ENCODE data around the gene LRP6. TPM values are rescaled to one million over a fixed set of nuclear protein-coding genes. Genes with fewer than 3 reads are reported as not detected.

The LRP6 gene
- total and polyA plus RNA-seq, 10 of the 15 experiments (the other 5 are each of a cell fraction or from before 2014, with no cell fraction given): 1.5 to 14.9 (median 6.1) TPM

DNA sequence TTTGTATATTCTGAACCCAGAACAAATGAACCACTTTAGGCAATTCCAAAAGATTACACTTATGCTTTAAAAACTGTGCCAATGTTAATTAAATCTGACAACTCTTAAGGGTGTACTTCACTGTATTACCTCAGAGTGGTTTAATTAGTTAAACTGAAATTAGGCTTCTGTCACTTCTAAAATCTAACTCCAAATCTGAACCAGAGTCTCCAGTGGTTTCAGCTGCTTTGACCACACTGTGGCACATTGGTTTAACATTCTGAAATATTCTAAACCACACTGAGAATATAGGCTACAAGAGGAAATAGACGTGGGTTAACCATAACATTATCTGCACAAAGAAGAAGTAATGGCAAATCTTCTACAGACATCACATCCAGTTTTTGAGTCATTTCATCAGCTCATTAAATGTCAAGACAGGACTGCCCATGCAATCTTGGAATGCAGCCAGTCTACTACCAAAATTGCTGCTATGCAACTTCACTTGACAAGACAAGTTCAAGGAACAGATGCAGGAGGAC is 94.8 kb downstream of the LRP6 start (continued):
- TF ChIP-seq, protein P1, sequence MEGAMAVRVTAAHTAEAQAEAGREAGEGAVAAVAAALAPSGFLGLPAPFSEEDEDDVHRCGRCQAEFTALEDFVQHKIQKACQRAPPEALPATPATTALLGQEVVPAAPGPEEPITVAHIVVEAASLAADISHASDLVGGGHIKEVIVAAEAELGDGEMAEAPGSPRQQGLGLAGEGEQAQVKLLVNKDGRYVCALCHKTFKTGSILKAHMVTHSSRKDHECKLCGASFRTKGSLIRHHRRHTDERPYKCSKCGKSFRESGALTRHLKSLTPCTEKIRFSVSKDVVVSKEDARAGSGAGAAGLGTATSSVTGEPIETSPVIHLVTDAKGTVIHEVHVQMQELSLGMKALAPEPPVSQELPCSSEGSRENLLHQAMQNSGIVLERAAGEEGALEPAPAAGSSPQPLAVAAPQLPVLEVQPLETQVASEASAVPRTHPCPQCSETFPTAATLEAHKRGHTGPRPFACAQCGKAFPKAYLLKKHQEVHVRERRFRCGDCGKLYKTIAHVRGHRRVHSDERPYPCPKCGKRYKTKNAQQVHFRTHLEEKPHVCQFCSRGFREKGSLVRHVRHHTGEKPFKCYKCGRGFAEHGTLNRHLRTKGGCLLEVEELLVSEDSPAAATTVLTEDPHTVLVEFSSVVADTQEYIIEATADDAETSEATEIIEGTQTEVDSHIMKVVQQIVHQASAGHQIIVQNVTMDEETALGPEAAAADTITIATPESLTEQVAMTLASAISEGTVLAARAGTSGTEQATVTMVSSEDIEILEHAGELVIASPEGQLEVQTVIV (IDR thresholded peaks at IDR 0.05; ENCODE audit: borderline replicate concordance, partially characterized antibody): no peak
- TF ChIP-seq DPF2 (IDR thresholded peaks at IDR 0.05) (peak; percentile 89), NRF1 (conservative IDR thresholded peaks at IDR 0.05; ENCODE audit: low read depth, low read length) (no peak), EZH2 (IDR thresholded peaks at IDR 0.05; ENCODE audit: borderline replicate concordance, control insufficient read depth, low read depth, low read length) (0 out of 2 replicates have a peak, but pooled peaks have one; percentile 86), PML (IDR thresholded peaks at IDR 0.05; ENCODE audit: low read length) (no peak), MTA3 (IDR thresholded peaks at IDR 0.05; ENCODE audit: borderline replicate concordance, low read length) (peak; percentile 84; the same call in 1 of the 2 replicates)

DNA sequence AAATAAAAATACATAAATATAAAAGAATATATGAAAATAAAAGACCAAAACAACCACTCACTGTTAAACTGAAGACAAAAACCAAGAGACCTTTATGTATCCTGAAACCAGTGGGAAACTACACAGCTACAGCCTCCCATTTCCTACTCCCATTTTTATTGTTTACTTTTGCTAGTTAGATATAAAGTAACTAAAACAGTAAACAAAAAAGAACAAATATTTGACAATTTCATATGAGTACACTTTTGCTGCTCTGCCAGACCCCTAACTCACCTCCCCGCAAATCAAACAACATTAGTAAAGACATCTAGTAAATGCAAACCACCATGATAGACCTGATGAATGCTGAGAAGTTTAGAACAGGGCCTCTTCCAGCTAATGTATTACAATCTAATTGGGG is 99.0 kb downstream of the LRP6 start:
- CTCF ChIA-PET: interaction anchor here (1.1 to 2.0 kb wide), 2 partner anchors 45 to 86 kb away, joined by 3 to 4 read pairs; no protein-coding TSS in a partner anchor
- DNase-seq (ENCODE audit: low read depth, low spot score) (no peak), ATAC-seq (no peak), FAIRE-seq (no peak)
- Histone ChIP-seq H3K27ac (ENCODE audit: control insufficient read depth, insufficient read depth) (no peak overlapping the region), H3K79me2 (ENCODE audit: control insufficient read depth, insufficient read depth, low read length) (no peaks in the 10 kb centered on the region), H3K36me3 (ENCODE audit: control insufficient read depth in 2 of 2, insufficient read depth in 2 of 2, low read length in 1 of 2) (no peaks in the 10 kb centered on the region), H3K27me3 (replicated peaks in 1 of 2; ENCODE audit: control insufficient read depth in 2 of 2, insufficient read depth in 2 of 2, low read length in 1 of 2) (no peaks in the 10 kb centered on the region), H3K4me3 (no peak overlapping the region), H3K4me1 (ENCODE audit: control insufficient read depth, insufficient read depth, low read length) (peaks cover 10% of the 10 kb centered on the region), H3K4me2 (ENCODE audit: control insufficient read depth, insufficient read depth) (no peak overlapping the region), H3K9me3 (replicated peaks; ENCODE audit: control insufficient read depth, insufficient read depth, low read length) (no peaks in the 10 kb centered on the region), H3K9ac (ENCODE audit: control insufficient read depth, insufficient read depth, low read length) (no peak overlapping the region), H4K20me1 (ENCODE audit: control insufficient read depth, insufficient read depth) (no peaks in the 10 kb centered on the region), H2AFZ (ENCODE audit: control insufficient read depth, low read depth, low read length) (no peak overlapping the region)
- POLR2A ChIA-PET: no interaction called here
- in situ Hi-C loops (cut with MboI) (no loop called here), intact Hi-C loops (cut with micrococcal nuclease; ENCODE audit: unreplicated experiment) (no loop called here)
- SMC1A ChIA-PET (ENCODE audit: uncharacterized antibody, unreplicated experiment): interaction anchor here (0.8 to 1.4 kb wide), 2 partner anchors 74 to 163 kb away, joined by 3 read pairs; no protein-coding TSS in a partner anchor
- no TSS peak for BruUV-seq (replicated peaks)
- RAD21 ChIA-PET (ENCODE audit: unreplicated experiment): no interaction called here
- WGBS (ENCODE audit: insufficient coverage, insufficient replicate concordance, low lambda C conversion rate, missing lambda C conversion rate): 100% methylated on average over 1 of the region's 1 CpG
- no peak for TF ChIP-seq SMC3 (IDR thresholded peaks at IDR 0.05; ENCODE audit: borderline replicate concordance, low read length)
- TF ChIP-seq, protein P2, sequence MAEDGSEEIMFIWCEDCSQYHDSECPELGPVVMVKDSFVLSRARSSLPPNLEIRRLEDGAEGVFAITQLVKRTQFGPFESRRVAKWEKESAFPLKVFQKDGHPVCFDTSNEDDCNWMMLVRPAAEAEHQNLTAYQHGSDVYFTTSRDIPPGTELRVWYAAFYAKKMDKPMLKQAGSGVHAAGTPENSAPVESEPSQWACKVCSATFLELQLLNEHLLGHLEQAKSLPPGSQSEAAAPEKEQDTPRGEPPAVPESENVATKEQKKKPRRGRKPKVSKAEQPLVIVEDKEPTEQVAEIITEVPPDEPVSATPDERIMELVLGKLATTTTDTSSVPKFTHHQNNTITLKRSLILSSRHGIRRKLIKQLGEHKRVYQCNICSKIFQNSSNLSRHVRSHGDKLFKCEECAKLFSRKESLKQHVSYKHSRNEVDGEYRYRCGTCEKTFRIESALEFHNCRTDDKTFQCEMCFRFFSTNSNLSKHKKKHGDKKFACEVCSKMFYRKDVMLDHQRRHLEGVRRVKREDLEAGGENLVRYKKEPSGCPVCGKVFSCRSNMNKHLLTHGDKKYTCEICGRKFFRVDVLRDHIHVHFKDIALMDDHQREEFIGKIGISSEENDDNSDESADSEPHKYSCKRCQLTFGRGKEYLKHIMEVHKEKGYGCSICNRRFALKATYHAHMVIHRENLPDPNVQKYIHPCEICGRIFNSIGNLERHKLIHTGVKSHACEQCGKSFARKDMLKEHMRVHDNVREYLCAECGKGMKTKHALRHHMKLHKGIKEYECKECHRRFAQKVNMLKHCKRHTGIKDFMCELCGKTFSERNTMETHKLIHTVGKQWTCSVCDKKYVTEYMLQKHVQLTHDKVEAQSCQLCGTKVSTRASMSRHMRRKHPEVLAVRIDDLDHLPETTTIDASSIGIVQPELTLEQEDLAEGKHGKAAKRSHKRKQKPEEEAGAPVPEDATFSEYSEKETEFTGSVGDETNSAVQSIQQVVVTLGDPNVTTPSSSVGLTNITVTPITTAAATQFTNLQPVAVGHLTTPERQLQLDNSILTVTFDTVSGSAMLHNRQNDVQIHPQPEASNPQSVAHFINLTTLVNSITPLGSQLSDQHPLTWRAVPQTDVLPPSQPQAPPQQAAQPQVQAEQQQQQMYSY (CRISPR knock-in tag; IDR thresholded peaks at IDR 0.05): no peak
- TF ChIP-seq, protein P3, sequence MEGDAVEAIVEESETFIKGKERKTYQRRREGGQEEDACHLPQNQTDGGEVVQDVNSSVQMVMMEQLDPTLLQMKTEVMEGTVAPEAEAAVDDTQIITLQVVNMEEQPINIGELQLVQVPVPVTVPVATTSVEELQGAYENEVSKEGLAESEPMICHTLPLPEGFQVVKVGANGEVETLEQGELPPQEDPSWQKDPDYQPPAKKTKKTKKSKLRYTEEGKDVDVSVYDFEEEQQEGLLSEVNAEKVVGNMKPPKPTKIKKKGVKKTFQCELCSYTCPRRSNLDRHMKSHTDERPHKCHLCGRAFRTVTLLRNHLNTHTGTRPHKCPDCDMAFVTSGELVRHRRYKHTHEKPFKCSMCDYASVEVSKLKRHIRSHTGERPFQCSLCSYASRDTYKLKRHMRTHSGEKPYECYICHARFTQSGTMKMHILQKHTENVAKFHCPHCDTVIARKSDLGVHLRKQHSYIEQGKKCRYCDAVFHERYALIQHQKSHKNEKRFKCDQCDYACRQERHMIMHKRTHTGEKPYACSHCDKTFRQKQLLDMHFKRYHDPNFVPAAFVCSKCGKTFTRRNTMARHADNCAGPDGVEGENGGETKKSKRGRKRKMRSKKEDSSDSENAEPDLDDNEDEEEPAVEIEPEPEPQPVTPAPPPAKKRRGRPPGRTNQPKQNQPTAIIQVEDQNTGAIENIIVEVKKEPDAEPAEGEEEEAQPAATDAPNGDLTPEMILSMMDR (IDR thresholded peaks at IDR 0.05 in 2 of 3, conservative IDR thresholded peaks at IDR 0.05 in 1 of 3; ENCODE audit: control insufficient read depth in 2 of 3, extremely low read depth in 1 of 3, insufficient read depth in 1 of 3, low read depth in 3 of 3, low read length in 3 of 3): no peak
- no peak for TF ChIP-seq RBBP5 (conservative IDR thresholded peaks at IDR 0.05)
- TF ChIP-seq, protein P4, sequence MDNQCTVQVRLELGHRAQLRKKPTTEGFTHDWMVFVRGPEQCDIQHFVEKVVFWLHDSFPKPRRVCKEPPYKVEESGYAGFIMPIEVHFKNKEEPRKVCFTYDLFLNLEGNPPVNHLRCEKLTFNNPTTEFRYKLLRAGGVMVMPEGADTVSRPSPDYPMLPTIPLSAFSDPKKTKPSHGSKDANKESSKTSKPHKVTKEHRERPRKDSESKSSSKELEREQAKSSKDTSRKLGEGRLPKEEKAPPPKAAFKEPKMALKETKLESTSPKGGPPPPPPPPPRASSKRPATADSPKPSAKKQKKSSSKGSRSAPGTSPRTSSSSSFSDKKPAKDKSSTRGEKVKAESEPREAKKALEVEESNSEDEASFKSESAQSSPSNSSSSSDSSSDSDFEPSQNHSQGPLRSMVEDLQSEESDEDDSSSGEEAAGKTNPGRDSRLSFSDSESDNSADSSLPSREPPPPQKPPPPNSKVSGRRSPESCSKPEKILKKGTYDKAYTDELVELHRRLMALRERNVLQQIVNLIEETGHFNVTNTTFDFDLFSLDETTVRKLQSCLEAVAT (IDR thresholded peaks at IDR 0.05): no peak
- no peak for TF ChIP-seq ESRRA (IDR thresholded peaks at IDR 0.05; ENCODE audit: low read length)

All from GM12878 (cell line).